Keratinocyte (primary cell): ENCODE measurements around the gene ADAMTSL1. TPM values are rescaled to one million over a fixed set of nuclear protein-coding genes. Genes with fewer than 3 reads are reported as not detected.

ENCODE experiments used
- DNase-seq: peaks from one replicate; pipeline ENCODE4 v3.0.0-alpha.2; 2011; ENCODE audit warnings: low read depth, missing footprints, low spot score
- FAIRE-seq: peaks from 2 replicates; lab custom pipeline; 2011; peaks lifted over from hg19 to GRCh38; lab: Jason Lieb, UNC
- H2AFZ ChIP-seq: 2 replicates; pipeline ENCODE4 v1.6.0; 2012; ENCODE audit warnings: low read length, control low read depth, inconsistent platforms; ENCODE audit not compliant: control insufficient read depth
- H3K27ac ChIP-seq: 2 replicates; pipeline ENCODE4 v1.5.1; 2011; ENCODE audit warnings: low read length; ENCODE audit not compliant: control insufficient read depth, insufficient read depth
- H3K27me3 ChIP-seq: 3 replicates; pipeline ENCODE4 v1.6.0; 2011; ENCODE audit warnings: low read length; ENCODE audit not compliant: control insufficient read depth, insufficient read depth; ENCODE audit errors: extremely low read depth
- H3K36me3 ChIP-seq, 2 experiments: 2 replicates in 1 of 2; 3 replicates in 1 of 2; pipeline ENCODE4 v1.5.1; 2011; ENCODE audit warnings: low read length in 2 of 2, mild to moderate bottlenecking in 1 of 2; ENCODE audit not compliant: control insufficient read depth in 2 of 2, insufficient read depth in 2 of 2; ENCODE audit errors: extremely low read depth in 1 of 2
- H3K4me1 ChIP-seq: 3 replicates; pipeline ENCODE4 v1.5.1; 2011; ENCODE audit warnings: low read length; ENCODE audit not compliant: control insufficient read depth, insufficient read depth; ENCODE audit errors: extremely low read depth
- H3K4me2 ChIP-seq: 3 replicates; pipeline ENCODE4 v1.6.0; 2011; ENCODE audit warnings: low read depth, low read length; ENCODE audit not compliant: control insufficient read depth, insufficient read depth; ENCODE audit errors: extremely low read depth
- H3K4me3 ChIP-seq, 3 experiments: fragments of 200-600 bp in 1 of 3; sonication (generic) in 1 of 3; 2 replicates in 2 of 3; 3 replicates in 1 of 3; pipeline ENCODE4 v1.5.1; 2011 to 2016; ENCODE audit warnings: low read length in 3 of 3, mild to moderate bottlenecking in 3 of 3, control low read depth in 2 of 3, inconsistent platforms in 1 of 3, low read depth in 1 of 3, mixed read lengths in 1 of 3, mixed run types in 1 of 3, moderate library complexity in 1 of 3; ENCODE audit not compliant: control insufficient read depth in 2 of 3, insufficient read depth in 2 of 3; ENCODE audit errors: extremely low read depth in 1 of 3
- H3K79me2 ChIP-seq: 2 replicates; pipeline ENCODE4 v1.6.0; 2012; ENCODE audit warnings: low read length; ENCODE audit not compliant: control insufficient read depth, insufficient read depth
- H3K9ac ChIP-seq: 3 replicates; pipeline ENCODE4 v1.6.0; 2011; ENCODE audit warnings: low read length; ENCODE audit not compliant: control insufficient read depth, insufficient read depth; ENCODE audit errors: extremely low read depth
- H3K9me1 ChIP-seq: 3 replicates; pipeline ENCODE4 v1.6.0; 2011; ENCODE audit warnings: low read length; ENCODE audit not compliant: control insufficient read depth, insufficient read depth; ENCODE audit errors: extremely low read depth
- H3K9me3 ChIP-seq: 2 replicates; pipeline ENCODE4 v1.5.1; 2012; ENCODE audit warnings: low read depth, low read length; ENCODE audit not compliant: control insufficient read depth
- H4K20me1 ChIP-seq: 3 replicates; pipeline ENCODE4 v1.6.0; 2011; ENCODE audit warnings: low read length; ENCODE audit not compliant: control insufficient read depth, insufficient read depth; ENCODE audit errors: extremely low read depth
- CTCF ChIP-seq, 3 experiments: IDR thresholded peaks in 1 of 3; conservative IDR thresholded peaks in 1 of 3; optimal IDR thresholded peaks in 1 of 3; 2 replicates in 2 of 3; 3 replicates in 1 of 3; pipeline versions ENCODE3 to v1.5.1; 2011; ENCODE audit warnings: low read length in 3 of 3, mild to moderate bottlenecking in 3 of 3, moderate library complexity in 2 of 3, control low read depth in 1 of 3, inconsistent platforms in 1 of 3; ENCODE audit not compliant: insufficient read depth in 2 of 3; ENCODE audit errors: extremely low read depth in 1 of 3
- EZH2 ChIP-seq: IDR thresholded peaks from one replicate; pipeline ENCODE4 v1.6.1; 2012; ENCODE audit warnings: inconsistent platforms, mild to moderate bottlenecking, low read length, moderate library complexity
- dilution Hi-C: fragments of 300-500 bp; cut with MboI; formaldehyde crosslinking; loops from one replicate; pipeline ENCODE4 v1.7.0; 2020; ENCODE audit warnings: low sequenced_read_pairs; ENCODE audit not compliant: extremely low pct_ligation_motif_present
- polyA plus RNA-seq, 5 experiments: library from polyadenylated mRNA; depleted of rRNA in 3 of 5; stranded (reverse) in 3 of 5; stranded (forward) in 1 of 5; unstranded in 1 of 5; fragments of >200 nt; gene quantifications; 1 replicate in 1 of 5; 2 replicates in 3 of 5; 3 replicates in 1 of 5; pipeline versions ENCODE4 v1.2.1 to v1.2.3, GENCODE V29; 2011 to 2012; ENCODE audit warnings: missing spikeins in 2 of 5, low read depth in 1 of 5, low replicate concordance in 1 of 5

The ADAMTSL1 gene
- polyA plus RNA-seq, 1 donor (not counting 4 experiments of a cell fraction or from before 2014, with no cell fraction given), result 1.1 TPM

GRCh38 chr9:18759827-18760226 lies 285.9 kb downstream of the ADAMTSL1 start:
- H3K27me3 ChIP-seq, result no peaks in the 10 kb centered on the region
- no peak overlapping the region for H3K4me2 ChIP-seq
- FAIRE-seq (no peak), DNase-seq (no peak)
- no peak overlapping the region for H3K27ac ChIP-seq
- H3K9me1 ChIP-seq, result no peaks in the 10 kb centered on the region
- TF ChIP-seq EZH2 (no peak), CTCF (optimal IDR thresholded peaks at IDR 0.05 in 1 of 3, IDR thresholded peaks at IDR 0.05 in 1 of 3, conservative IDR thresholded peaks at IDR 0.05 in 1 of 3; ENCODE audit: extremely low read depth in 1 of 3, insufficient read depth in 2 of 3, low read length in 3 of 3) (no peak)
- no peak overlapping the region for H3K4me3 ChIP-seq
- no peaks in the 10 kb centered on the region for H3K36me3 ChIP-seq
- H2AFZ ChIP-seq, result no peak overlapping the region
- no peaks in the 10 kb centered on the region for H4K20me1 ChIP-seq
- no peaks in the 10 kb centered on the region for H3K9me3 ChIP-seq
- H3K9ac ChIP-seq, result no peak overlapping the region
- dilution Hi-C loops, result no loop called here
- H3K79me2 ChIP-seq, result no peaks in the 10 kb centered on the region
- no peaks in the 10 kb centered on the region for H3K4me1 ChIP-seq

- H3K27ac ChIP-seq, result no peak overlapping the region
- TF ChIP-seq EZH2, result no peak
- TF ChIP-seq CTCF (optimal IDR thresholded peaks at IDR 0.05 in 1 of 3, IDR thresholded peaks at IDR 0.05 in 1 of 3, conservative IDR thresholded peaks at IDR 0.05 in 1 of 3; ENCODE audit: extremely low read depth in 1 of 3, insufficient read depth in 2 of 3, low read length in 3 of 3), result no peak
- H3K27me3 ChIP-seq, result no peaks in the 10 kb centered on the region
- H3K4me2 ChIP-seq, result no peak overlapping the region
- no peaks in the 10 kb centered on the region for H3K9me1 ChIP-seq
- H2AFZ ChIP-seq, result no peak overlapping the region
- no peak for DNase-seq
- H4K20me1 ChIP-seq, result no peaks in the 10 kb centered on the region
- no peaks in the 10 kb centered on the region for H3K4me1 ChIP-seq
- FAIRE-seq, result no peak
- no peaks in the 10 kb centered on the region for H3K36me3 ChIP-seq
- no peaks in the 10 kb centered on the region for H3K9me3 ChIP-seq
- dilution Hi-C loops, result no loop called here
- no peak overlapping the region for H3K9ac ChIP-seq
- no peaks in the 10 kb centered on the region for H3K79me2 ChIP-seq
- no peak overlapping the region for H3K4me3 ChIP-seq
These were observed 287.9 kb downstream of the ADAMTSL1 start for GRCh38 chr9:18761742-18762300.
